Neural progenitor cell (in vitro differentiated cells): Measurements from ENCODE around the gene JAK3. TPM values are rescaled to one million over a fixed set of nuclear protein-coding genes. Genes with fewer than 3 reads are reported as not detected.

Experiments used
- DNase-seq: peaks from one replicate; pipeline ENCODE4 v3.0.0-alpha.2; 2016; ENCODE audit warnings: low spot score
- H2AFZ ChIP-seq: fragments of 200-600 bp; sonication (generic); replicated peaks from 2 replicates; pipeline ENCODE4 v1.6.1; 2016; ENCODE audit warnings: antibody characterized with exemption
- H3F3A ChIP-seq: fragments of 200-600 bp; sonication (generic); 2 replicates; pipeline ENCODE4 v1.6.1; 2016; ENCODE audit warnings: antibody characterized with exemption, low read depth
- H3K27ac ChIP-seq: fragments of 200-600 bp; sonication (generic); 2 replicates; pipeline ENCODE4 v1.5.1; 2016; ENCODE audit warnings: mild to moderate bottlenecking
- H3K27me3 ChIP-seq: fragments of 200-600 bp; sonication (generic); 2 replicates; pipeline ENCODE4 v1.6.1; 2016; ENCODE audit warnings: mild to moderate bottlenecking, moderate library complexity
- H3K36me3 ChIP-seq: fragments of 200-600 bp; sonication (generic); 2 replicates; pipeline ENCODE4 v1.5.1; 2016
- H3K4me1 ChIP-seq: fragments of 200-600 bp; sonication (generic); 2 replicates; pipeline ENCODE4 v1.6.1; 2016; ENCODE audit warnings: mixed run types
- H3K4me2 ChIP-seq: fragments of 200-600 bp; sonication (generic); 2 replicates; pipeline ENCODE4 v1.6.1; 2016
- H3K4me3 ChIP-seq: fragments of 200-600 bp; sonication (generic); 2 replicates; pipeline ENCODE4 v1.5.1; 2016
- H3K79me2 ChIP-seq: fragments of 200-600 bp; sonication (generic); 2 replicates; pipeline ENCODE4 v1.6.1; 2016; ENCODE audit warnings: low read depth
- H3K9ac ChIP-seq: fragments of 200-600 bp; sonication (generic); 2 replicates; pipeline ENCODE4 v1.6.1; 2016
- H3K9me3 ChIP-seq: fragments of 200-600 bp; sonication (generic); 2 replicates; pipeline ENCODE4 v1.5.1; 2016; ENCODE audit warnings: low read depth
- H4K20me1 ChIP-seq: fragments of 200-600 bp; sonication (generic); 2 replicates; pipeline ENCODE4 v1.6.1; 2016; ENCODE audit warnings: low read depth
- H3K27ac Mint-ChIP-seq: 3 replicates; pipeline ENCODE4 v1.8.0; 2021; ENCODE audit warnings: mixed read lengths
- H3K27me3 Mint-ChIP-seq: 2 replicates; pipeline ENCODE4 v1.8.0; 2022; ENCODE audit warnings: low read depth, mild to moderate bottlenecking, inconsistent platforms, moderate library complexity, mixed read lengths; ENCODE audit not compliant: insufficient read depth
- H3K36me3 Mint-ChIP-seq: 3 replicates; pipeline ENCODE4 v1.8.0; 2021; ENCODE audit warnings: mixed read lengths
- H3K4me1 Mint-ChIP-seq: 3 replicates; pipeline ENCODE4 v1.8.0; 2021; ENCODE audit warnings: mixed read lengths
- H3K4me3 Mint-ChIP-seq: 3 replicates; pipeline ENCODE4 v1.8.0; 2021; ENCODE audit warnings: mild to moderate bottlenecking, moderate library complexity, mixed read lengths
- H3K9me3 Mint-ChIP-seq: 3 replicates; pipeline ENCODE4 v1.8.0; 2020; ENCODE audit warnings: mixed read lengths
- CTCF ChIP-seq: fragments of 200-600 bp; sonication (generic); IDR thresholded peaks from 2 replicates; pipeline ENCODE4 v1.5.1; 2017; ENCODE audit warnings: antibody characterized with exemption, mild to moderate bottlenecking
- EZH2 ChIP-seq: fragments of 200-600 bp; sonication (generic); IDR thresholded peaks from 2 replicates; pipeline ENCODE4 v1.6.1; 2017; ENCODE audit warnings: antibody characterized with exemption, mild to moderate bottlenecking, moderate library complexity
- EZH2phosphoT487 ChIP-seq: fragments of 200-600 bp; sonication (generic); IDR thresholded peaks from 2 replicates; pipeline ENCODE4 v1.6.1; 2017; ENCODE audit warnings: antibody characterized with exemption
- total RNA-seq: library from RNA; depleted of rRNA; stranded (reverse); fragments of >200 nt; gene quantifications from 2 replicates; pipeline ENCODE4 v1.2.3, GENCODE V29; 2015; ENCODE audit warnings: low replicate concordance

JAK3 gene
- total RNA-seq, 1 donor from 2014 or later = 3.4 TPM

DNA sequence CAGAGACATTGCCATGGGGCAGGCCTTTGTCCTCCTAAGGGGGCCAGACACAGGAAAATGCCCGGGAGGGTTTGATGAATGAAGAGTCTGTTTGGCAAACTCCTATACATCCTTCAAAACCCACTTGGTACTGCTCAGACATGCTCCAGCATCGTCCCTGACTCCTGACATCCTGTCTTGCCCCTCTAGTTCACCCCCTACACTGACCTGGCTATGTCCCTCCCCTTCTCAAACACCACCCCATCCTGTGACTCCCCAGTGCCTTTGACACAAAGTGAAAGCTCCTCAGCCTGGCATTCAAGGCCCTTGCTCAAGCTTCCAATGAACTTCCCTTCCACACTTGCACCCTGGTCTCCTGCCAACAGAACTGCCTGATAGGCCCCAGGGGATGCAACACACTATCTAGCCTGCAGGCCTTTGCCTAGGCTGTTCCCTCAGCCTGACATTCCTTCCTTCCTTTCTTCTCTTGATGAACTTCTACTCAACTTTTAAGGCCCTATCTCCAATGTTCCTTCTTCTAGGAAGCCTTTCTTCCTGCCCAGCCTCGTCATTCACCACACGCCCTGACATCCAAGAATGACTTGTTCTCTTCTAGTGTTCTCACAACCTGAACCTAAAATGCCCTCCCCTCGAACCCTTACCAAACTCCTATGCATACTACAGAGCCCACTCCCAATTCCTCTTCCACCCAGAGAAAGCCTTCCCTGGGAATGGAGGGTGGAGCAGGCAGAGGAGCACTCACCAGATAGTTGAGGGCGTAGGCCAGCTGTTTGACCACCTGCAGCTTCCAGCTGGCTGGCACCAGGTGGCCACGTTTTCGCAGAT is 12.4 kb downstream of the JAK3 start:
- peak overlapping the region; percentile 7 for H3K4me2 ChIP-seq
- DNase-seq = no peak
- peaks cover 14% of the 10 kb centered on the region for H3K27me3 Mint-ChIP-seq
- H3K9me3 ChIP-seq = no peaks in the 10 kb centered on the region
- no peak overlapping the region for H2AFZ ChIP-seq
- no peak overlapping the region for H3K9ac ChIP-seq
- no peak overlapping the region for H3K4me3 ChIP-seq
- H3K79me2 ChIP-seq = no peaks in the 10 kb centered on the region
- H3K27me3 ChIP-seq = peaks cover 38% of the 10 kb centered on the region
- TF ChIP-seq CTCF (no peak), EZH2 (no peak), EZH2phosphoT487 (no peak)
- peaks cover 28% of the 10 kb centered on the region for H3K4me1 Mint-ChIP-seq
- peak overlapping the region; percentile 2 for H3K4me3 Mint-ChIP-seq
- no peaks in the 10 kb centered on the region for H3K9me3 Mint-ChIP-seq
- H3F3A ChIP-seq = peaks cover 25% of the 10 kb centered on the region
- H3K36me3 ChIP-seq = no peaks in the 10 kb centered on the region
- peaks cover 13% of the 10 kb centered on the region for H3K4me1 ChIP-seq
- no peak overlapping the region for H3K27ac ChIP-seq
- H4K20me1 ChIP-seq = peaks cover 4% of the 10 kb centered on the region
- no peaks in the 10 kb centered on the region for H3K36me3 Mint-ChIP-seq
- H3K27ac Mint-ChIP-seq = peak overlapping the region; percentile 8

DNA sequence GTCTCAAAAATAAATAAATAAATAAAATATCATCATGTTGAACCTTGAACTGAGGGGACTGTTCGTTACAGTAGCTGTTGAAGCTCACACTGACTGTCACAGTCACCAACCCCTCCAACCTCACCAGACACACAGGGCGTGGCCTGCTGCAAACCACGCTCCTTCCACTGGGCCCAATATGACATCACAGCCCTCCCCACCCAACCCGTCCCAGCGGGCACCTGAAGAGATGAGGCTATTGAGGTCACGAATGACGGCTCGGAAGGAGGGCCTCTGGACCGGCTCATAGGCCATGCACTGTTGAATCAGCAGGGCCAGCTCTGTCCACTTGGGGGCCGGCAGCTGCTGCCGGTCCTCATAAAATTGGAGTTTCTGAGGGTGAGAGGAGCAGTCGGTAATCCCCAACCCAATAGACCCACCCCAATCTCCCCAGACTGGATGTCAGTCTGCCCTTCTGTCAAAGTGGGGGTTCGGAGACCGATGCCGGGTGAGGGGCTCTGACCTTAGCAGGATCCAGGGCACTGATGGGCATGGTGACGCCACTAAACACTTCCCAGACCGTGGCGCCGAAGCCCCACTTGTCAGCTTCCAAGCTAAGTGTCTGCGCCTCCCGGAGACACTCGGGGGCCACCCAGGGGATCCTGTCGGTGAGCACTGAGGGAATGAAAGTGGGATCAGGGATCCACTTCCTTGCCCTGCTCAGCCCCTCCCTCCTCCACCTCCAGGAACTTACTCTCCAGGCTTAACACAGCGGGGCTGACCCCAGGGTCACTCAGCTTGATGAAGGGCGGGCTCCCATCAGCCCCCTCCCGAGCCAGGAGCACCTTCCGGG is 13.2 kb downstream of the JAK3 start:
- H3K27me3 ChIP-seq = peaks cover 29% of the 10 kb centered on the region
- TF ChIP-seq CTCF (peak; percentile 42), EZH2phosphoT487 (no peak), EZH2 (no peak)
- no peak overlapping the region for H2AFZ ChIP-seq
- no peak overlapping the region for H3K27ac Mint-ChIP-seq
- no peaks in the 10 kb centered on the region for H3K9me3 ChIP-seq
- H3K4me1 Mint-ChIP-seq = peaks cover 34% of the 10 kb centered on the region
- H4K20me1 ChIP-seq = peaks cover 4% of the 10 kb centered on the region
- peak overlapping the region; percentile 2 for H3K4me3 Mint-ChIP-seq
- peaks cover 12% of the 10 kb centered on the region for H3K27me3 Mint-ChIP-seq
- H3F3A ChIP-seq = peaks cover 33% of the 10 kb centered on the region
- no peaks in the 10 kb centered on the region for H3K36me3 Mint-ChIP-seq
- no peaks in the 10 kb centered on the region for H3K79me2 ChIP-seq
- no peak overlapping the region for H3K9ac ChIP-seq
- H3K9me3 Mint-ChIP-seq = no peaks in the 10 kb centered on the region
- peak; percentile 58 for DNase-seq
- no peak overlapping the region for H3K27ac ChIP-seq
- H3K36me3 ChIP-seq = no peaks in the 10 kb centered on the region
- H3K4me3 ChIP-seq = no peak overlapping the region
- peak overlapping the region; percentile 7 for H3K4me2 ChIP-seq
- peaks cover 13% of the 10 kb centered on the region for H3K4me1 ChIP-seq

GRCh38 chr19:17832443-17833208 is 15.2 kb downstream of the JAK3 start:
- Mint-ChIP-seq H3K4me1 (peaks cover 30% of the 10 kb centered on the region), H3K9me3 (no peaks in the 10 kb centered on the region), H3K4me3 (peak overlapping the region; percentile 64), H3K27ac (no peak overlapping the region), H3K27me3 (peaks cover 6% of the 10 kb centered on the region), H3K36me3 (no peaks in the 10 kb centered on the region)
- H4K20me1 ChIP-seq = peaks cover 4% of the 10 kb centered on the region
- peaks cover 38% of the 10 kb centered on the region for H3F3A ChIP-seq
- no peak overlapping the region for H3K4me2 ChIP-seq
- no peak for DNase-seq
- no peak for TF ChIP-seq CTCF
- no peak for TF ChIP-seq EZH2phosphoT487
- TF ChIP-seq EZH2 = no peak
- H3K9me3 ChIP-seq = no peaks in the 10 kb centered on the region
- H3K27me3 ChIP-seq = peaks cover 20% of the 10 kb centered on the region
- H2AFZ ChIP-seq = no peak overlapping the region
- no peaks in the 10 kb centered on the region for H3K36me3 ChIP-seq
- H3K4me3 ChIP-seq = no peak overlapping the region
- peaks cover 13% of the 10 kb centered on the region for H3K4me1 ChIP-seq
- H3K27ac ChIP-seq = no peak overlapping the region
- H3K9ac ChIP-seq = no peak overlapping the region
- no peaks in the 10 kb centered on the region for H3K79me2 ChIP-seq
